ENCODE results near the gene IFT80.
A peak's percentile ranks its signal among the peaks of the same experiment; 100 is the strongest.

The IFT80 gene

GRCh38 chr3:160399125-160400029 is at the start of gene IFT80, which contains the start of gene SMC4:
IFT80 (minus strand) TSS chr3:160399225; CDS start chr3:160384600, 14,625 bp downstream.
SMC4 (plus strand) TSS chr3:160399650; CDS start chr3:160400827, 1,177 bp downstream.
- DNase-seq (ENCODE audit: low read depth in 3 of 3) = peak; percentile 93 to 94 (median 93)

GRCh38 chr3:160447544-160447943 is 48.5 kb upstream of the IFT80 start:
- DNase-seq (ENCODE audit: low read depth in 3 of 3) = no peak

- DNase-seq (ENCODE audit: low read depth in 3 of 3) = no peak
Measured at GRCh38 chr3:160446522-160447056, 47.6 kb upstream of the IFT80 start.

- DNase-seq (ENCODE audit: low read depth in 3 of 3) = no peak
Measured at GRCh38 chr3:160445854-160446253, 46.8 kb upstream of the IFT80 start.

- no peak for DNase-seq (ENCODE audit: low read depth in 3 of 3)
Measured at GRCh38 chr3:160444411-160444810, 45.4 kb upstream of the IFT80 start.

GRCh38 chr3:160440687-160441086 is 41.7 kb upstream of the IFT80 start:
- DNase-seq (ENCODE audit: low read depth in 3 of 3) = no peak

- no peak for DNase-seq (ENCODE audit: low read depth in 3 of 3)
Measured at GRCh38 chr3:160437083-160437455, 38.0 kb upstream of the IFT80 start.

- no peak for DNase-seq (ENCODE audit: low read depth in 3 of 3)
Measured at GRCh38 chr3:160435747-160436146, 36.7 kb upstream of the IFT80 start.

- DNase-seq (ENCODE audit: low read depth in 3 of 3) = no peak
Measured at GRCh38 chr3:160435095-160435494, 36.1 kb upstream of the IFT80 start.

- DNase-seq (ENCODE audit: low read depth in 3 of 3) = no peak
Measured at GRCh38 chr3:160434071-160434470, 35.0 kb upstream of the IFT80 start.

- no peak for DNase-seq (ENCODE audit: low read depth in 3 of 3)
Measured at GRCh38 chr3:160427832-160428424, 28.9 kb upstream of the IFT80 start.

GRCh38 chr3:160417311-160417710 is 18.3 kb upstream of the IFT80 start:
- DNase-seq (ENCODE audit: low read depth in 3 of 3) = no peak

GRCh38 chr3:160413613-160414248 is 14.7 kb upstream of the IFT80 start:
- DNase-seq (ENCODE audit: low read depth in 3 of 3) = peak; percentile 38 to 49 (median 42)

- DNase-seq (ENCODE audit: low read depth in 3 of 3) = no peak
Measured at GRCh38 chr3:160412477-160412876, 13.5 kb upstream of the IFT80 start.

GRCh38 chr3:160409812-160410610 is 11.0 kb upstream of the IFT80 start:
- DNase-seq (ENCODE audit: low read depth in 3 of 3) = no peak

- no peak for DNase-seq (ENCODE audit: low read depth in 3 of 3)
Measured at GRCh38 chr3:160403796-160404470, 4.9 kb upstream of the IFT80 start.

GRCh38 chr3:160403028-160403545 is 4.1 kb upstream of the IFT80 start:
- DNase-seq (ENCODE audit: low read depth in 3 of 3) = no peak

GRCh38 chr3:160402221-160403027 is 3.4 kb upstream of the IFT80 start:
- no peak for DNase-seq (ENCODE audit: low read depth in 3 of 3)

- DNase-seq (ENCODE audit: low read depth in 3 of 3) = no peak
Measured at GRCh38 chr3:160401291-160402095, 2.5 kb upstream of the IFT80 start.

Data from stimulated activated CD4-positive, alpha-beta T cell treated with anti-CD3 and anti-CD28 coated beads, TNF-alpha, amount 100 ng/mL, for 24 hours (primary cell).